ENCODE measurements around the gene PNMA6E.

Gene PNMA6E

DNA sequence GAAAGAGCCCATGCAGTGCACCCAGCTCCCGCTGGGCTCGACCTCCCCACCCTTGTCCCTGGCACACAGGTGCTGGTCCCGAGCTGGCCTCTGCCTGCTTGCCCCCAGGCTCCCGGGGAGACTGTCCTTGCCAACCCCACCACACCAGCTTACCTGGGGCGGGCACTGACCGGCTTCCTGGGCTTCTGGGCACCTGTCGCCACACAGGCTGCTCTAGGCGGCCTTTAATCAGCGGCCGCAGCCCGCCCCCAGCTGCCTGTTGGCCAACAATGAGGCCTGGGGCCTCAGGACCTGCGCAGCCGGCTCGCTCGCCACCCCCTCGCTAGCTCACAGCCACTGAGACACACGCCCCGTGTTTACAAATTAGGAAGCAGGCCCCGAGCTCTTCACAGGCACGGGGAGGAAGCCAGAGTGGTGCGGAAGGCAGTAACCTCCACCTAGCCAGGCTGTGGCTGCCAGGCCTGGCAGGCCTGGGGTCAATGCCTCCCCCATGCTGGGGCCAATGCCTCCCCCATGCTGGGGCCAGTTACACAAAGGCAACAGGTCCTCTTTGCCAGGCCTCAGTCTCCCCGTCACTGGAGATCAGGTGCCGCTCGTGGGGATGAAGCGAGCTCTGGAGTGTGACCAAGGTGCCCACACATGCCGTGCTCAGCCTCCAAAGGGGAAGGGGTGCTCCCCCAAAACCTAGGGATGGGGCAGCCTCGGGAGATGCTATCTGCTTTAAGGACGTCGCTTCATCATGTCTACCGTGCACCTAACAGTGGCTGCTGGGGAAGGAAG, 44.9 kb upstream of the PNMA6E start, which contains the start of gene TREX2:
TREX2 (minus strand) TSS at position 201 of the 780 bp plus-strand sequence. CDS start 626 bp downstream, outside the sequence.
- H3K36me3 ChIP-seq, result peaks cover 18% of the 10 kb centered on the region
- peaks cover 6% of the 10 kb centered on the region; the same call in 1 of the 2 replicates for H3K9me3 ChIP-seq
- peaks cover 35% of the 10 kb centered on the region; the same call in 1 of the 2 replicates for H4K20me1 ChIP-seq
- 0 out of 2 replicates have a peak, but pooled peaks cover 6% of the 10 kb centered on the region for H3K4me1 ChIP-seq
- H3K4me3 ChIP-seq, result no peak within 1 kb of the TSS
- H3K27me3 ChIP-seq, result peaks cover 51% of the 10 kb centered on the region
- no peak within 1 kb of the TSS for H3K4me2 ChIP-seq
- no peak within 1 kb of the TSS for H3K27ac ChIP-seq
- no peak within 1 kb of the TSS for H3K9ac ChIP-seq
- no peak for TF ChIP-seq Cebpa-rat (IDR thresholded peaks at IDR 0.05)

GRCh38 chrX:153445106-153445855, 44.1 kb upstream of the PNMA6E start:
- TF ChIP-seq Cebpa-rat (IDR thresholded peaks at IDR 0.05), result no peak

GRCh38 chrX:153444333-153445011, 43.3 kb upstream of the PNMA6E start:
- peaks cover 42% of the 10 kb centered on the region for H3K27me3 ChIP-seq
- H3K27ac ChIP-seq, result no peak overlapping the region
- H3K9ac ChIP-seq, result no peak overlapping the region
- H4K20me1 ChIP-seq, result peaks cover 21% of the 10 kb centered on the region; the same call in 1 of the 2 replicates
- 0 out of 2 replicates have a peak, but pooled peaks cover 6% of the 10 kb centered on the region for H3K4me1 ChIP-seq
- no peak overlapping the region for H3K4me2 ChIP-seq
- H3K36me3 ChIP-seq, result peaks cover 2% of the 10 kb centered on the region; the same call in 1 of the 2 replicates
- H3K4me3 ChIP-seq, result no peak overlapping the region
- TF ChIP-seq Cebpa-rat (IDR thresholded peaks at IDR 0.05), result no peak
- peaks cover 6% of the 10 kb centered on the region; the same call in 1 of the 2 replicates for H3K9me3 ChIP-seq

More at GRCh38 chrX:153445106-153445855, 44.1 kb upstream of the PNMA6E start:
- peaks cover 6% of the 10 kb centered on the region; the same call in 1 of the 2 replicates for H3K9me3 ChIP-seq
- H3K36me3 ChIP-seq, result peaks cover 10% of the 10 kb centered on the region; the same call in 1 of the 2 replicates
- peaks cover 27% of the 10 kb centered on the region; the same call in 1 of the 2 replicates for H4K20me1 ChIP-seq
- H3K9ac ChIP-seq, result no peak overlapping the region
- peaks cover 46% of the 10 kb centered on the region for H3K27me3 ChIP-seq
- no peak overlapping the region for H3K4me3 ChIP-seq
- H3K27ac ChIP-seq, result no peak overlapping the region
- H3K4me1 ChIP-seq, result 0 out of 2 replicates have a peak, but pooled peaks cover 6% of the 10 kb centered on the region
- H3K4me2 ChIP-seq, result no peak overlapping the region

DNA sequence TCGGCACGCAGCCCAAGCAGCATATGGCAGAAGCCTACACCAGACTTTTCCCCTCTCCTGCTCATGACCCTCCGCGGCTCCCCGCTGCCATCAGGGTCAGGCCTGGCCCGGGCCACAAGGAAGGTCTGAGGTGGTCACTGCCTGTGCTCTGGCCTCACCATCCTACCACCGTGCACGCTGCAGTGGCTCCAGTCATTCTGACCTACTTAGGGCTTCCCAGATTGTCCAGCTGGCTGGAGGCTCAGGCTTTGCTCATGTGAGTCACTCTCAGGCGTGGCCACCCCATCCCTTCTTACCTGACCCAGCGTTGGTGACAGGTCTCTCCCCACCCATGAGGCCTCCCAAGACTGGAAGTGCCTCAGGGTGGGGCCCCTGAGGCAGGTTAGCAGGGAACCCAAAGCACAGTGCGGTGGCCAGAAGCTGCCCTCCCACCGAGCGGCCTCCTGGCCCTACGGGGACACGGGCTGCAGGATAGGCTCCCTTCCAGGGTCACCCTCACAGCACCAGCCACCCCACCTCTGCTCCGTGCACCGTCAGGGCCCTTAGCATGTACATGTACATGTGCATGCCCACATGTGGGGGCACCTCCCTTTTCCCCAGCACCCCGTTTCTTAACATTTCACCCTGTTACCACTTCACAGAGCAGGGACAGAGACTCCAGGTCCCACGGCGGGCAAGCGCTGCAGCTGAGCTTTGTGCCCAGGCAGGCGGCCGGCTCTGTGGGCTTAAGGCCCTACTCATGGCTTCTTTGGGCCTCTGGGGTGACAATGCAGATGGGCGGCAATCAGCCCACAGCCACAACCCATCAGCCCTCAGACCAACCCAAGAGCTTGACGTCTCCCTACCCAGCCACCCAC, 42.6 kb upstream of the PNMA6E start:
- H3K4me3 ChIP-seq, result no peak overlapping the region
- no peak overlapping the region for H3K27ac ChIP-seq
- H3K4me2 ChIP-seq, result no peak overlapping the region
- H3K27me3 ChIP-seq, result peaks cover 37% of the 10 kb centered on the region
- peaks cover 18% of the 10 kb centered on the region; the same call in 1 of the 2 replicates for H4K20me1 ChIP-seq
- H3K9ac ChIP-seq, result no peak overlapping the region
- no peak for TF ChIP-seq Cebpa-rat (IDR thresholded peaks at IDR 0.05)
- H3K36me3 ChIP-seq, result no peaks in the 10 kb centered on the region
- H3K4me1 ChIP-seq, result 0 out of 2 replicates have a peak, but pooled peaks cover 6% of the 10 kb centered on the region
- H3K9me3 ChIP-seq, result peaks cover 6% of the 10 kb centered on the region; the same call in 1 of the 2 replicates

- peaks cover 38% of the 10 kb centered on the region for H3K27me3 ChIP-seq
- no peak for TF ChIP-seq Cebpa-rat (IDR thresholded peaks at IDR 0.05)
- 0 out of 2 replicates have a peak, but pooled peaks cover 5% of the 10 kb centered on the region for H3K4me1 ChIP-seq
- no peaks in the 10 kb centered on the region for H3K36me3 ChIP-seq
- H3K4me2 ChIP-seq, result no peak overlapping the region
- peaks cover 17% of the 10 kb centered on the region; the same call in 1 of the 2 replicates for H4K20me1 ChIP-seq
- H3K9ac ChIP-seq, result no peak overlapping the region
- H3K4me3 ChIP-seq, result no peak overlapping the region
- peaks cover 6% of the 10 kb centered on the region; the same call in 1 of the 2 replicates for H3K9me3 ChIP-seq
- H3K27ac ChIP-seq, result no peak overlapping the region
These were observed 41.3 kb upstream of the PNMA6E start for GRCh38 chrX:153442463-153442862.

- H4K20me1 ChIP-seq, result peaks cover 12% of the 10 kb centered on the region; the same call in 1 of the 2 replicates
- peaks cover 34% of the 10 kb centered on the region for H3K27me3 ChIP-seq
- no peak overlapping the region for H3K27ac ChIP-seq
- H3K4me1 ChIP-seq, result 0 out of 2 replicates have a peak, but pooled peaks cover under 1% of the 10 kb centered on the region
- no peak for TF ChIP-seq Cebpa-rat (IDR thresholded peaks at IDR 0.05)
- H3K4me3 ChIP-seq, result no peak overlapping the region
- H3K9me3 ChIP-seq, result peaks cover 6% of the 10 kb centered on the region; the same call in 1 of the 2 replicates
- H3K9ac ChIP-seq, result no peak overlapping the region
- no peaks in the 10 kb centered on the region for H3K36me3 ChIP-seq
- no peak overlapping the region for H3K4me2 ChIP-seq
These were observed 40.8 kb upstream of the PNMA6E start for GRCh38 chrX:153441981-153442380.

DNA sequence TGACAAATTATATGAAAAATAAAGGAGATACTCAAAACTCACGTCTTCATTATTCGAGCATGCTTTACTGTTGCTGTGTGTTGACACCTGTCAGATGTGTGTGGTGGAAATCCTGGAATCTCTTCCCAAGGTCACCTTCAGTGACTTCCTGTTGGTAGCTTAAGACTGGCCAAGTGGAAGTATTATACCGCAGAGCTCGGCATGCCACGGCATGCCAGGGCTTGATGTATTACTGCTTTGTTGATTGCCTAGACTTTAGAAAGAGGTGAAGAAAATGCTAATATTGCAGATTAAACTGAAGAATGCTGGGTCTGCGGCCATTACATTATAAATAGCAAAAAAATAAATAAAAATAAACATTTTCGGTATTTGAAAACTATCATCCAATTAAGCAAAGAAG, 40.1 kb upstream of the PNMA6E start:
- Histone ChIP-seq H3K27ac (no peak overlapping the region), H3K9me3 (peaks cover 6% of the 10 kb centered on the region; the same call in 1 of the 2 replicates), H4K20me1 (peaks cover 5% of the 10 kb centered on the region; the same call in 1 of the 2 replicates), H3K4me1 (no peaks in the 10 kb centered on the region), H3K9ac (no peak overlapping the region), H3K4me3 (no peak overlapping the region), H3K36me3 (no peaks in the 10 kb centered on the region), H3K4me2 (no peak overlapping the region), H3K27me3 (peaks cover 29% of the 10 kb centered on the region)
- TF ChIP-seq Cebpa-rat (IDR thresholded peaks at IDR 0.05), result no peak

GRCh38 chrX:153440556-153441135, 39.5 kb upstream of the PNMA6E start:
- no peaks in the 10 kb centered on the region for H3K4me1 ChIP-seq

More at GRCh38 chrX:153440556-153441135, 39.5 kb upstream of the PNMA6E start:
- TF ChIP-seq Cebpa-rat (IDR thresholded peaks at IDR 0.05), result no peak
- H3K27me3 ChIP-seq, result peaks cover 26% of the 10 kb centered on the region
- no peaks in the 10 kb centered on the region for H3K36me3 ChIP-seq
- H3K9ac ChIP-seq, result no peak overlapping the region
- H3K27ac ChIP-seq, result no peak overlapping the region
- H4K20me1 ChIP-seq, result no peaks in the 10 kb centered on the region; the same call in 1 of the 2 replicates
- no peak overlapping the region for H3K4me3 ChIP-seq
- no peak overlapping the region for H3K4me2 ChIP-seq
- peaks cover 6% of the 10 kb centered on the region; the same call in 1 of the 2 replicates for H3K9me3 ChIP-seq

Data from BLaER1 (cell line).